Measurements from ENCODE around the gene MANBA. TPM values are rescaled to one million over a fixed set of nuclear protein-coding genes. Genes with fewer than 3 reads are reported as not detected.

The MANBA gene
- total RNA-seq, 1 experiment from 2014 or later, result 4.0 TPM

DNA sequence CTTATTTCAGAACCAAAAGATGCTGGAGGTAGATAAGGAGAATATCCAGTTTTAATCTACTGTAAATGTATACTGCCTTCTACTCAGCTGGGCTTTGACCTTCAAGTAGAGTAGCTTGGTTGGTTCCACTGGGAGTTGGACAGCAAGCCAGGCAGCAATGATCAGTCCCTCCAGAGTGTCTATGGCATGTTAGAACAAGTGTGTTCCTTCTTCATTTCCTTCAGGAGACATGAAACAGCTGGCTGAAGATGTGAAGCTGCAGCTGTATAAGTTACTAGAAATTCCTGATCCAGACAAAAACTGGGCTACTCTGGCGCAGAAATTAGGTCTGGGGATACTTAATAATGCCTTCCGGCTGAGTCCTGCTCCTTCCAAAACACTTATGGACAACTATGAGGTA is 148.6 kb downstream of the MANBA start:
- Histone ChIP-seq H3K27ac (ENCODE audit: low read depth, low read length, poor library complexity, severe bottlenecking) (no peak overlapping the region), H3K4me3 (ENCODE audit: low read depth, low read length, poor library complexity, severe bottlenecking) (no peak overlapping the region), H3K27me3 (replicated peaks; ENCODE audit: insufficient read depth, low read depth, low read length, poor library complexity) (no peaks in the 10 kb centered on the region), H3K9me3 (ENCODE audit: low read depth, low read length, poor library complexity, severe bottlenecking) (no peaks in the 10 kb centered on the region), H3K36me3 (ENCODE audit: insufficient read depth, low read length, poor library complexity, severe bottlenecking) (peaks cover 5% of the 10 kb centered on the region), H3K4me1 (ENCODE audit: insufficient read depth, low read length, poor library complexity, severe bottlenecking) (no peaks in the 10 kb centered on the region)
- intact Hi-C loops (cut with micrococcal nuclease; ENCODE audit: unreplicated experiment), result loop anchor here (2.0 kb wide), 1 partner anchor 161 kb away; no protein-coding TSS in a partner anchor
- ChIA-PET CTCF (no interaction called here), POLR2A (ENCODE audit: low non-redundant PET) (no interaction called here)
- TF ChIP-seq, protein P1, sequence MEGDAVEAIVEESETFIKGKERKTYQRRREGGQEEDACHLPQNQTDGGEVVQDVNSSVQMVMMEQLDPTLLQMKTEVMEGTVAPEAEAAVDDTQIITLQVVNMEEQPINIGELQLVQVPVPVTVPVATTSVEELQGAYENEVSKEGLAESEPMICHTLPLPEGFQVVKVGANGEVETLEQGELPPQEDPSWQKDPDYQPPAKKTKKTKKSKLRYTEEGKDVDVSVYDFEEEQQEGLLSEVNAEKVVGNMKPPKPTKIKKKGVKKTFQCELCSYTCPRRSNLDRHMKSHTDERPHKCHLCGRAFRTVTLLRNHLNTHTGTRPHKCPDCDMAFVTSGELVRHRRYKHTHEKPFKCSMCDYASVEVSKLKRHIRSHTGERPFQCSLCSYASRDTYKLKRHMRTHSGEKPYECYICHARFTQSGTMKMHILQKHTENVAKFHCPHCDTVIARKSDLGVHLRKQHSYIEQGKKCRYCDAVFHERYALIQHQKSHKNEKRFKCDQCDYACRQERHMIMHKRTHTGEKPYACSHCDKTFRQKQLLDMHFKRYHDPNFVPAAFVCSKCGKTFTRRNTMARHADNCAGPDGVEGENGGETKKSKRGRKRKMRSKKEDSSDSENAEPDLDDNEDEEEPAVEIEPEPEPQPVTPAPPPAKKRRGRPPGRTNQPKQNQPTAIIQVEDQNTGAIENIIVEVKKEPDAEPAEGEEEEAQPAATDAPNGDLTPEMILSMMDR (conservative IDR thresholded peaks at IDR 0.05; ENCODE audit: low read depth, low read length), result no peak
- no peak for TF ChIP-seq EZH2 (IDR thresholded peaks at IDR 0.05; ENCODE audit: borderline replicate concordance, low read depth, low read length, poor library complexity, severe bottlenecking)
- no peak for DNase-seq (ENCODE audit: low spot score)
- BruUV-seq (replicated peaks), result no TSS peak

DNA sequence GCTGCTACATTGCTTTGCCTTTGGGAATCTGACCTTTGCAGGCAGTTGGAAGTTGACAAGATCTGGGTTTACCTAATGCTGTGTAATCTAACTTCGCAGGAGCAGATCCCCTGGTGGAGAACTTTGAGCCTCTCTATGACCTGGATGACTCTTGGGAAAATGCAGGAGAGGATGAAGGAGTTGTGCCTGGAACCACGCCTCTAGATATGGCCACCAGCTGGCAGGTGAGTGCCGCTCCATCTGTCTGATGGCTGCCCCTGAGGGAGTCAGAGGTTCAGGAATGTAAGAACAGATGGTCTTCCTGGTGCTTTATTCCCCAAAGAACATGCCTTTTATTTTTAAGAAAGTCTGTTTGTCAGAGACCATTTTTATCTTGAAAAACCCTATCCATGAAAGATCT is 150.3 kb downstream of the MANBA start:
- Histone ChIP-seq H3K4me1 (ENCODE audit: insufficient read depth, low read length, poor library complexity, severe bottlenecking) (no peaks in the 10 kb centered on the region), H3K4me3 (ENCODE audit: low read depth, low read length, poor library complexity, severe bottlenecking) (no peak overlapping the region), H3K9me3 (ENCODE audit: low read depth, low read length, poor library complexity, severe bottlenecking) (no peaks in the 10 kb centered on the region), H3K27me3 (replicated peaks; ENCODE audit: insufficient read depth, low read depth, low read length, poor library complexity) (no peaks in the 10 kb centered on the region), H3K36me3 (ENCODE audit: insufficient read depth, low read length, poor library complexity, severe bottlenecking) (peaks cover 5% of the 10 kb centered on the region), H3K27ac (ENCODE audit: low read depth, low read length, poor library complexity, severe bottlenecking) (no peak overlapping the region)
- POLR2A ChIA-PET (ENCODE audit: low non-redundant PET), result no interaction called here
- CTCF ChIA-PET, result no interaction called here
- intact Hi-C loops (cut with micrococcal nuclease; ENCODE audit: unreplicated experiment), result no loop called here
- no peak for DNase-seq (ENCODE audit: low spot score)
- no TSS peak for BruUV-seq (replicated peaks)
- no peak for TF ChIP-seq EZH2 (IDR thresholded peaks at IDR 0.05; ENCODE audit: borderline replicate concordance, low read depth, low read length, poor library complexity, severe bottlenecking)
- TF ChIP-seq, protein P1 (conservative IDR thresholded peaks at IDR 0.05; ENCODE audit: low read depth, low read length), result no peak

DNA sequence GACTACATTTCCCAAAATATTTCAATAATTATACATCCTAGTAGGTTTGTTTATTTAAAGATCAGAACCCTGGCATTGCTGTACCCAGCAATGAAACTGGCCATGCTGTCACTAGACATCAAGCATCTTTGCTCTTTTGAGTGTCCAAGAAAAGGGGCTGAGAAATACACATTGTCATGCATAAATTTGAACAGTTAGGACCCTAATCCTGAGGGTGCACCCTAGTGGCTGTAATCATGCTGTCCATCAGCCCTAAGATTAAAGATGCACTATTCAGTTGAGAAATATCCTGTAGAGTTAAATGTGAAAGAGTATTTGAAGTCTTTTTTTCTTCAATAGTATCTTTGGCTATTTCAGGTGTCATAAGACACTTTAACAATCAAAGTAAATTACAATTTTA is 150.8 kb downstream of the MANBA start:
- H3K27ac ChIP-seq (ENCODE audit: low read depth, low read length, poor library complexity, severe bottlenecking), result no peak overlapping the region
- POLR2A ChIA-PET (ENCODE audit: low non-redundant PET), result no interaction called here
- no peak overlapping the region for H3K4me3 ChIP-seq (ENCODE audit: low read depth, low read length, poor library complexity, severe bottlenecking)
- TF ChIP-seq, protein P1 (conservative IDR thresholded peaks at IDR 0.05; ENCODE audit: low read depth, low read length), result peak; percentile 43
- no peak for TF ChIP-seq EZH2 (IDR thresholded peaks at IDR 0.05; ENCODE audit: borderline replicate concordance, low read depth, low read length, poor library complexity, severe bottlenecking)
- no TSS peak for BruUV-seq (replicated peaks)
- CTCF ChIA-PET, result no interaction called here
- DNase-seq (ENCODE audit: low spot score), result peak; percentile 18
- intact Hi-C loops (cut with micrococcal nuclease; ENCODE audit: unreplicated experiment), result no loop called here
- peaks cover 5% of the 10 kb centered on the region for H3K36me3 ChIP-seq (ENCODE audit: insufficient read depth, low read length, poor library complexity, severe bottlenecking)
- no peaks in the 10 kb centered on the region for H3K4me1 ChIP-seq (ENCODE audit: insufficient read depth, low read length, poor library complexity, severe bottlenecking)
- H3K9me3 ChIP-seq (ENCODE audit: low read depth, low read length, poor library complexity, severe bottlenecking), result no peaks in the 10 kb centered on the region
- no peaks in the 10 kb centered on the region for H3K27me3 ChIP-seq (replicated peaks; ENCODE audit: insufficient read depth, low read depth, low read length, poor library complexity)
